ENCODE results near the gene RPS6KB2.

- TF ChIP-seq CTCF (IDR thresholded peaks at IDR 0.05) (no peak), POLR2A (IDR thresholded peaks at IDR 0.05) (peak; percentile 84)
Observed at GRCh38 chr11:67391304-67392182, 36.8 kb upstream of the RPS6KB2 start, which contains the start of gene RAD9A.
